HG02970 (cell line): ENCODE data around the gene KLHL11.

Source experiments
- ATAC-seq: cut with Tn5 transposase; IDR thresholded peaks from one replicate; pipeline ENCODE4 v1.9.1; 2021; ENCODE audit warnings: mild to moderate bottlenecking, moderate library complexity, moderate number of reproducible peaks; ENCODE audit not compliant: unreplicated experiment, low FRiP score

The KLHL11 gene

GRCh38 chr17:41864836-41865595, at the start of gene KLHL11:
TSS of gene KLHL11 (minus strand) at chr17:41865423. CDS start at chr17:41865370, 53 bp downstream.
- peak; percentile 86 for ATAC-seq

DNA sequence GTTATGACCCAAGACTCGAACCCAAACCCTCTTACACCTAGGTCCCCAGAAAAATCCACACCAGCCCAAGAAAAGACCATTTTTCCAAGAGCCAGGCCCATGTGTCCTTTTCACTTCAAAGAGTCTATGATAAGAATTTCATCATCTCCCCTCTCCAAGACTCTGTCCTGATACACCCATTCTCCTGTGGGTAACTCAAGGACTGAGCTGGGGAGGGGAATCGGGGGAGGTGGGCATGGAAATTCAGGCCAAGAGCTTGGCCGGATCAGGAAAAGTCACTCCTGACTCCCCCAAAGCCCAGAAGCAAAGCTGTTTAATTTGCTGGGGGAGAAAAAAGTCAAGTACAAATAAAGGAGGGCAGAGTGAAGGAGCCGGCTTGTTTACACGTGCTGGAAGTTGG, 49.8 kb upstream of the KLHL11 start:
- no peak for ATAC-seq

- no peak for ATAC-seq
Measured at GRCh38 chr17:41914358-41914766, 49.1 kb upstream of the KLHL11 start.

DNA sequence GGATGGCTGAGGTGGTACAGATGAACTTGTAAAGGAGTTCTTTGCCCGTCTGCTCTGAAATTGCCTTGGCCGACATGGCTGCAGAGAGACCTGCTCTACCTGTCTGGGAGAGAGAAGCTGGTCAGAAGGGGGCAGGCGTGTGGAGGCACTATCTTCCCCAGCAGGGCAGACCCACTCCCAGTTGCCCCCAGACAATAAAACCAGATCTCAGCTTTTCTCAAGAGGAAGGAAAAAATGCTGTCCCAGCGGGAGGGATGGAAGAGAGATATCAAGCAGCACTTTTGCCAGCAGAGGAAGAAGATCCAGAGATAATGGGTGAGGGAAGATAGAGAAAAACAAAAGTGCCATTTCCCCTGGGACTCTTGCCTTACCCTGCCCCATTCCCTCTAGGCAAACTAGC, 48.6 kb upstream of the KLHL11 start:
- no peak for ATAC-seq

DNA sequence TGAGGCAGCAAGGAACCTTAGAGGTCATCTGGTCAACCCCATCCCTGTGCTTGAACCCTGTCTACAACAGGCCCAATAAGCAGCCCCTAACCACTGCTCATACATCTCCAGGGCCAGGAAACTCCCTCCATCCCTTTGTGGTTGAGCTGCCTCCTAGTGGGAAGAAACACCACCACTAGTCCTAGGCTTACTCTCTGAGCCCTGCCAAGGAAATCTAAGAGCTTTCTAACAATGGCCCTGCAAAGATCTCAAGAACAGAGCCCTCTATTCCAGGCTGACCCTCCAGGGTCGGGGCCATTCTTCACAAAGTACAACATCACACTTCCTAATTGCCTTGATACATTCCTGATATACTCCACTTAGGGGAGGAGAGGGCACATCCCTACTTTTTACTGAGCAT, 47.7 kb upstream of the KLHL11 start:
- no peak for ATAC-seq

DNA sequence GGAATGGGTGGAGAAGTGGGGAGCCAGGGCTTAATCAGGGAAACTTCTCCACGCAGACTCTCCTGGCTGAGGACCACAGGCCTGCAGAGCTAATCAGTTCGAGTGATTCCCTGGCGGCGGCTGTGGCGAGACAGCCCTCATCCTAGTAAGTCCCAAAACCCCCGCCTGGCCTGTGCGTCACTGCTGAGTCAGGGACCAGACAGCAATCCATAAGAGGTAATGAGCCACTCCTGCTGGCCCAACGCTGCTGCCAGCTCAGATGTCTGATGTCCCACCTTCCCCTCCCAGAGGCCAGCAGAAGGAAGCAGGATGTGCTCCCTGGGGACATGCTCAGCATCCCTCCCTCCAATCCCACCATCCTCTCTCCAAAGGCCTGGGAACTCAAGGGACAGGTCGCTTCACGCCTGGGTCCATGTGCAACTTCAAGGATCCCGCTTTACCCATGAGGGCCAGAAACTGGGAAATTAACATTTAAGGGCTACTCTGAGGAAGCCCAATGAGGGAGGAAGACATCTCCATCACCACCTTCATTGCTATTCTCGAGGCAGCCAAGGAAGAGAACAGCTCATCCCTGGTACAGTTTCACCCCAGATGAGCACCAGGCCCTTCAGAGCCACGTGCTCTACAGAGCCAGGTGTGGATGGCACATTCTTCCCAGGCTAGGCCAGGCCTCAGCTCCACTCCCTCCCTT, 45.6 kb upstream of the KLHL11 start:
- no peak for ATAC-seq

DNA sequence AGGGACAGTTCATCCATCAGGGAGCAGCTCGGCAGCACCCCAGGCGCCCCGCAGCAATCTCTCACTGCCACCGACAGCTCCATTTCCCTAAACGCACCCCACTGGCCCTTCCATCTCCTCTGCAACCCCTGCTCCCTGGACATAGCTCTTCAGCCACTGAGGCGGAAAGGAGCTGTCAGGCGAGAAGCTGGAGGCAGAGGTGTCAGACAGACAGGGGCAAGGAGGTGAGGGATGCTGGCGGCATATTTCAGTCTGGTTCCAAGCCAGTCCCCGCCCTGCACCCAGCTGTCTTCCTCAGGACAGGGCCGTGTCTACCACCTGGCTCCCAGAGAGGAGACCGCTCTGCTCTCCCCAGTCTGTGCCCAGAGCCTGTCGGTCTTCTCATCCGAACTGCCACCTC, 43.9 kb upstream of the KLHL11 start:
- ATAC-seq = no peak

DNA sequence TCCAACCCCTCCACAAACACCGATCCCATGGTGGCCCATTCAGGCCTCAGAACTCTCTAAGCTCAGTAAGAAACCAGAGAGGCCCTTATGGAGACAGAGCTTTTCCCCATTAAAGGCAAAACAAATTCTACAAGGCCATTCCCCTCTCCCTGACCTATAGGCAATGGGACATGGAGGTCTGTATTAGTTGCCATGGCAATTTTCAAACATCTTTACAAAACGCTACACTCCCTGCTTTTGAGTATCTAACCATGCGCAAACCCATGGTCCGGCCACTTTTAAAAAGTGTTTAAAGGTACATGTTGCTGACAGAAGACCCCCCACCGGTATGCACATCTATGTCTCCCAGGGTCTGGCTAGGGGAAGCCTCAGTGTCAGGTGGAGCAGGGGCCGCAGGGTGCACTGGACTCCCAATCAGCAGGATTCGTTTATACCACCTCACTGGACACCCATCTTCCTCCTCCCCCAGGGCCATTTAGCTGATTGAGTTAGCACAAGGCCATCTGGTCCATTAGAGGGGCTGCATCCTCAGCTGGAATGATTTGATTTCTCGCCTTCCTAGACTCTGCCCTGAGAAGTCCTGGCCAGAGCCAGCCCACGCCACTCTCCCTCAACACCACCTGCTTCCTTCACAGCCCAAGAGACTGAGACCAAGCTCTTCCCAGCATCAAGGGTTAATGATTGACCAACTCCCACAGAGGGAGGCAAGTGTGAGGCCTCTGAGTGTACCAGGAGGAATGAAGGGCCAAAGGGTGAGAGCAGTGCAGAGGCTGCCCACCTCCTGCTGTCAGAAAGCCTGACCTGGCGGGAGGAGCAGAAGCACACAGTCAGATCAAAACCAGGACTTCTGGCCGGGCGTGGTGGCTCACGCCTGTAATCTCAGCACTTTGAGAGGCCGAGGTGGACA, 42.7 kb upstream of the KLHL11 start:
- no peak for ATAC-seq

DNA sequence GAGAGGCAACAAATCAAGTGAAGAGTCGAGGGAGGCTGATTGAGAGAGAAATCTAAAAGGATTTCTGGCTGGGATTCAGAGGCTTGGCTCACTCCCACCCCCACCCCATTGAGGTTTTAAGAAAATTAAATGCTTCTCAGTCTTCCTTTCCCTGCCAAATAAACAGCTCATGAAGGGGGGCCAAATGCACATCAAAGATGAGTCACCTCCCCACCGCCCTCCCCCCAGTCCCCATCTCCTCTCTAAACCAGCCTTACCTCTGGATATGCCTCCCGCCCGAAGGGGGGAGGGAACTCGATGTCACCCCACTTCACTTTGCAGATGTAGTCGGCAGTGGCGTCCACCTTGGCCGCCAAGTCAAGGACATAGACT, 41.9 kb upstream of the KLHL11 start:
- no peak for ATAC-seq

DNA sequence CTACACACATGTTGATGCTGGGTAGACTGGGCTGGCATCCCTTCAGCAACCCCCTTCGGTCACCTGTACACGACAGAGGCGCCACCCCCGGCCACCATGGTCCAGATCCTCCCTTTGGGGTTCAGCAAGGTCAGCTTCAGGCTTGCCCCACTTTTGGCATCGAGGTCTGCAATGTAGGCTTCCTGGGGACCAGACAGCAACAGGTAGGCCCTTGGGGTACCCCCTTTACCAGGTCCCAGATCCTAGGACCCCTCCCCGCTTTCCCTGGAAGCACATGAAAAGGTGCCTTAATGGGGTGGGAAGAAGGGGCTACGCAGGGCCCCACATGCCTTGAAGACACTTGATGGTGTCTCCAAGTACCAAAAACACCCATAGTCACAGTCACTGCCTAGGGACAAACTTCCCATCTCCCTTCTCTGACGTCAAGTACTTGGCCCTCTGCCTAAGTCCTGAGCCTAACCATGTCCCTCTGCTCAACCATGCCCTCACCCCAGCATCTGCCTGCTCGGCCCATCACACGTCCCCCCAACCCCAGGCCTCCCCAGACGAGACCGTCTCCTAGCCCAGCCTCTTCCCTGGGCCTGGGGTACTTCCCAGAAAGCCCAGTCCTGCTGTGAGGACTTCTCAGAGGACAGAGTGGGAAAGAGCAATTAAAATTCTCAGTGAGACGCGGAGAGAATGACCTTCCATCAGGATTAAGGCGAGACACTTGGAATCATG, 41.4 kb upstream of the KLHL11 start:
- no peak for ATAC-seq

DNA sequence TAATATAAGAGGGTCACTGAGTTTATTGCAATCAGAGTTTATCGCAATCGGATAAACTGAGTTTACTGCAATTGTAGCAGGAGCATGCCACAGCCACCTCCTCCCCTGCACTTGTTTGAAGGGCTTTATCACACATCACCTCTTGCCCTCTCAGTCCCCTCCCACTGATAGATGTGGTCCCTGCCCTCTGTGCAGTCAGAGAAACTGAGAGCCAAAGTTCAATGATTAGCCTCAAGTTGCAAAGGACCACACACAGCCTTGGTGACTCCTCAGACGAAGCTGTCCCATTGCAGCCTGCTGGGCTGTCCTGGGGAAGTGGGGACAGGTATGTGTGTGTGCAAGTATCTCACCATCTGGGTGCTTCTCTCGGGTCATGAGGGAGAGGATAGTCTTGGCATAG, 39.9 kb upstream of the KLHL11 start:
- ATAC-seq = no peak

- ATAC-seq = no peak
Measured at GRCh38 chr17:41904242-41904841, 39.1 kb upstream of the KLHL11 start.

- no peak for ATAC-seq
Measured at GRCh38 chr17:41901646-41902045, 36.4 kb upstream of the KLHL11 start.

DNA sequence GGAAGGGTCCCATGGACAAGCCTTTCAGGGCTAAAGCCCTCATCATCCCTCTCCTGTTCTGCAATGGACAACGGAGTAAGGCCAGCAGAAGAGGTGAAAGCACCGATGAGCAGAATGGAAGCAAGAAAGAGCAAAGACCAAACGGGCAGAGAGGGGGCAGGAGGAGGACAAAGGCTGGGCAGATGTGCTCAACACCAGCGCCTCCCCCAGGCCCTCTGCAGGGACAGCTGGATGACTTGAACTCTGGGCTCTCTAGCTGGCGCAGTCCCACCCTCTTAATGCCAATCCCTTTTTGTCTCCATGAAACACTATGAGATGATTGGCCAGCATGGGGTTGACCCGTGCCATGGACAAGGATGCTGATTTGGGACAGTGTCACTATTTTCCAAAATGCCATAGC, 31.5 kb upstream of the KLHL11 start:
- no peak for ATAC-seq

- no peak for ATAC-seq
Measured at GRCh38 chr17:41895617-41896016, 30.4 kb upstream of the KLHL11 start.

GRCh38 chr17:41894791-41895331, 29.6 kb upstream of the KLHL11 start:
- no peak for ATAC-seq

DNA sequence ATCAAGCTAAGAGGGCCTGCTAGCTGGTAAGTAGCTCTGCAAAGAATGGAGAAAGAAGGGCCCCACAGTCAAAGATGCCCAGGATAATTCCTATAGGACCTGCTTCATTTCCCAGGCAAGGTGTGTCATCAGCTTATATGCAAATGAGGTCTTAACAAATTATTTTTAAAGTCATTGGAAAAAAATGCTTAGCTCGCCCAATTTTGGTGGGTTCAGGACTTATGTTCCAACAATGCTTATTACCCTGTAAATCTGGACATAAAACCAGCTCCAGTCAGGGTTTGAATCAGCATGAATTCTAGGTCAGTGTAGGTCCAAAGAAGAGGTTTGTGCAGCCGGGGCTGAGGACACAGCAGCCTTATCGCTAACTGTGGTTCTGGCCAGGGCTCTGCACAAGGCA, 28.2 kb upstream of the KLHL11 start:
- ATAC-seq = no peak

GRCh38 chr17:41892021-41892376, 26.8 kb upstream of the KLHL11 start:
- no peak for ATAC-seq

DNA sequence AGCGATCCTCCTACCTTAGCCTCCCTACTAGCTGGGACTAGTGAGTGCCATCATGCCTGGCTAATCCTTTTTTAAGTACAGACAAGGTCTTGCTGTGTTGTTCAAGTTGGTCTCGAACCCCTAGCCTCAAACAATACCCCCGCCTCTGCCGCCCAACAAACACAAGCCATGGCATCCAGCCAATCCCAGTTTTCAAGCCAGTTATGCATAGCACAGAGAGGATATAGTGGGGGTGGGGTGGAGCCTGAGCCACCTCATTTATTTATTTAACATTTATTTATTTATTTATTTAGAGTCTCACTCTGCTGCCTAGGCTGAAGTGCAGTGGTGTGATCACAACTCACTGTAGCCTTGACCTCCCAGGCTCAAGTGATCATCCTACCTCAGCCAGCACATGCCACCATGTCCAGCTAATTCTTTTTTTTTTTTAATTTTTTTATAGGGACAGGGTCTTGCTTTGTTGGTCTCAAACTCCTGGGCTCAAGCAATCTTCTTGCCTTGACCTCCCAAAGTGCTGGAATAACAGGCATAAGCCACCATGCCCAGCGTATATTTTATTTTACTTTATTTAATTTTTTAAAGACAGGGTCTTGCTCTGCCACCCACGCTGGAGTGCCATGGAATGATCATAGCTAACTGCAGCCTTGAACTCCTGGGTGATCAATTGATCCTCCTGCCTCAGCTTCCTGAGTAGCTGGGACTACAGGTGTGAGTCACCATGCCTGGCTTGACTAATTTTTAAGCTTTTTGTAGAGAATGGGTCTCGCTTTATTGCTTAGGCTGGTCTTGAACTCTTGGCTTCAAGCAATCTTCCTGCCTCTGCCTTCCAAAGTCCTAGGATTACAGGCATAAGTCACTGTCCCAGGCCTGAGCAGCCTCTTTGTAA, 26.2 kb upstream of the KLHL11 start:
- no peak for ATAC-seq
